HG02763 (cell line): ENCODE data around the gene STKLD1.
"Not testable (repeated sequence)": the region's sequence is repeated elsewhere in the genome, so short reads cannot be mapped to it uniquely, and the experiment has no call there.

Experiments used
- ATAC-seq: cut with Tn5 transposase; IDR thresholded peaks from one replicate; pipeline ENCODE4 v1.9.1; 2021; ENCODE audit warnings: mild to moderate bottlenecking, moderate library complexity; ENCODE audit not compliant: unreplicated experiment

Gene STKLD1

DNA sequence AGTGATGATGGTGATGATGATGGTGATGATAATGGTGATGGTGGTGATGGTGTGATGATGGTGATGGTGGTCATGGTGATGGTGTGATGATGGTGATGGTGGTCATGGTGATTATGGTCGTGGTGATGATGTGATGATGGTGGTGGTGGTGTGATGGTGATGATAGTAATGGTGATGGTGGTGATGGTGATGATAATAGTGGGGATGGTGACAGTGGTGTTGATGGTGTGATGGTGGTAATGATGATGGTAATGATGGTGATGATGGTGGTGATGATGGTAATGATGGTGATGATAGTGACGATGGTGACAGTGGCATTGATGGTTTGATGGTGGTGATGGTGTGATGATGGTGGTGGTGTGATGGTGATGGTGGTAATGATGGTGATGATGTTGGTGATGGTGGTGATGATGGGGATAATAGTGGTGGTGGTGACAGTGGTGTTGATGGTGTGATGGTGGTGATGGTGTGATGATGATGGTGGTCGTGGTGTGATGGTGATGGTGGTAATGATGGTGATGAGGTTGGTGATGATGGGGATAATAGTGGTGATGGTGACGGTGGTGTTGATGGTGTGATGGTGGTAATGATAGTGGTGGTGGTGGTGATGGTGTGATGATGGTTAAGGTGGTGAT lies 6.5 kb downstream of the STKLD1 start:
- no peak for ATAC-seq

DNA sequence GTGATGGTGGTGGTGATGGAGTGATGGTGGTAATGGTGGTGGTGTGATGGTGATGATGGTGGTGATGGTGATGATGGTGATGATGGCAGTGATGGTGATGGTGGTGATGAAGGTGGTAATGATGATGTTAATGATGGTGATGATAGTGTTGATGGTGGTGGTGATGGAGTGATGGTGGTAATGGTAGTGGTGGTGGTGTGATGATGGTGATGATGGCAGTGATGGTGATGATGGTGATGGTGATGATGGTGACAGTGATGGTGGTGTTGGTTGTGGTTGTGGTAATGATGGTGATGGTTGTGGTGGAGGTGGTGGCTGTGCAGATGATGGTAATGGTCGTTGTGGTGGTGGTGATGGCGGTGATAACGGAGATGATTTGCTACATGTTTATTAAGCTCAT lies 7.3 kb downstream of the STKLD1 start:
- ATAC-seq = no peak

DNA sequence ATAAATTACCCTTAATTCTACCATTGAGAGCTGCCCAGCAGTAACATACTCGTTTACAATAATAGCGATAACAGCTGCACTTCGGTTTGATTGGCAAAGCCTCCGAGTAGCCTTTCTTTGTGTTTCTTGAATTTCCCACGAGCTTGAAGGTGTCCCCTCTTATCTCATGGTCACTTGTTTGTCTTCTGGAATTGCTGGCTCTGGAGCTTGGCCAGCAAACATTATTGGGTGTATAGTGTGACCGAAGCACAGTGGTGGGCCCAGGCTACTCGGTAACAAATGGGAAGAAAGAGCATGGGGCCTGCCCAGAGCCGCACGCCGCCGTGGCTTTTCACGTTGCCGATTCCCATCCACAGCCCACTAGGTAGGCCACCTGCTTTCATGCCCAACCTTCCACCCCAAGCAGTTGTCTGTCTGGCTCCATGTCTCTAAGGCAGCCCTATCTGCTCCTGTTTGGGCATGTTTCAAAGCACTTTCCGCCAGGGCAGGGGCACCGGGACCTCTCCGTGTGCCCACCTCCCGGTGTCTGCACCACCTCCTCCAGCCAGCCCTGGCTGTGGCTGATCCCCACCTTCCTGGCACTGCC lies 8.7 kb downstream of the STKLD1 start:
- ATAC-seq = no peak

DNA sequence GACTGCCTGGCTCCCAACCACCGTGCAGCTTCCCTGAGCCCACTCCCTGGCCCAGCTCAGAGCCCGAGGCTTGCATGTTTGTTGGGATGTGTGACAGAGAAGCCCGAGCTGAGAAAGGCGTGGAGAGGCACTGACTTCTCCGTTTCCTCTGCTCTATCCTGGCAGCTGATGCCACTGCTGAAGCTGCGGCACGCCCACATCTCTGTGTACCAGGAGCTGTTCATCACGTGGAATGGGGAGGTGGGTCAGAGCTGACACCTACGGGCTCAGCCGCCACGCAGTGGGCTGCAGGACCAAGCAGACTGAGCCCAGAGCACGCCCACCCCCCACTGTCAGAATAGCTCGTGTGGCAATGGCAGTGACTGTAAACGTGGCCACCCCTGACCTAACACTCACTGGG lies 9.3 kb downstream of the STKLD1 start:
- no peak for ATAC-seq

DNA sequence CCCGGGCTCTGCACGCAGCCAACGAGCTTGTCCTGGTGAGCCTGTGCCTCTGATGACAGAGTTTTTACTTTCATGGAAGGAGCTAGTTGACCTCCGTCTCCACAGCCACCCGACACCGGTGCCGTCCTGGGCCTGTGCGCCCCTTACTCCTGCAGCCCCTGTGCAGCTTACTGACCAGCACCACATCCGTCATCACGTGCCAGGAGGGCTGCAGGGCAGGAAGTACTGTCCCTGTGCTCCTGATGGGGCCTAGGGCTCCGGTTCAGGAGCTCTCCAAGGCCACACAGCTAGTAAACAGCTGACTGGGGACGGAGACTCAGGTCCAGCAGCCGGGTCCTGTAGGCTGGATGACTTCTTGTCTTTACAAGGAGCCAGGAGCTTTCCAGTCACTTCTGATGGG lies 10.2 kb downstream of the STKLD1 start:
- no peak for ATAC-seq

DNA sequence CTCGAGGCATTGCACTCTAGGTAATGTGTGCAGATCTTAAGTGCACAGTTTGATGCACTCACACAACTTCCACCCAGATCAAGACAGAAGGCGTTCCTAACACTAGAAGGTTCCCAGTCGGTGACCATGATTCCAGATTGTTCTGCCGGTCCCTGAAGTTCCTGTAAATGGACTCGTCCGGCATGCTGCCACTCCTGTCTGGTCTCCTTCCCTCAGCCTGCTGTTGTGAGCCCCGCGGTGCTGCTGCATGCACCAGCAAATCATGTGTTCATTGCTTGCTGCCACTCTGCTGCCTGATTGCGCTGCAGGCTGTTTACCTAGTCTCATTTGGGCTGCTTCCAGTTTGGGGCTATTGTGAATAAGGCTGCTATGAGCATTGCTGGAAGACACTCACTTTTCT lies 11.5 kb downstream of the STKLD1 start:
- no peak for ATAC-seq

DNA sequence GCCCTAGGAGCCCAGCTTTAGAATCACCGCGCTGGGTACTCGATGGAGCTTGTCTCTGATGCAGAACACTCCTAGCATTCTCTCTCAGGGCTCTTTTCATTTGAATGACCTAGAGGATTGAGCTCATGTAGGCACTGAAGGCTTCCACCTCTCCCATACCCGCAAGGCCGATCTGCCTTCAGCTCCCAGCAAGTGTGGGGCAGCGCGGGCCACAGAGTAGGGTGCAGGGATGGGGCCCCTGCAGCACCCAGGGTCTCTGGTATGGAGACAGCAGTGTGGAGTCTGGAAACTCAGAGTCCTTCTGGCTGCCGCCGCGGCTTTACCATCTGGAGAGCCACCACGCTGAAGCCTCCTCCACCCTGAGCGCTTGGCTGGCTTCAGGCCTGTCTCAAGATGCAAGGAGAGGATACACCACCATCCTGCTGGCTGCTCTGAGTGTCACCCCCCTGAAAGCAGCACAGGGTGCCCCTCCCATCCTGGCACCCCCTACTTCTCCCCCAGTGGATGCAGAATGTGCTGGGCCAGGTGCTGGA lies 12.9 kb downstream of the STKLD1 start:
- no peak for ATAC-seq

DNA sequence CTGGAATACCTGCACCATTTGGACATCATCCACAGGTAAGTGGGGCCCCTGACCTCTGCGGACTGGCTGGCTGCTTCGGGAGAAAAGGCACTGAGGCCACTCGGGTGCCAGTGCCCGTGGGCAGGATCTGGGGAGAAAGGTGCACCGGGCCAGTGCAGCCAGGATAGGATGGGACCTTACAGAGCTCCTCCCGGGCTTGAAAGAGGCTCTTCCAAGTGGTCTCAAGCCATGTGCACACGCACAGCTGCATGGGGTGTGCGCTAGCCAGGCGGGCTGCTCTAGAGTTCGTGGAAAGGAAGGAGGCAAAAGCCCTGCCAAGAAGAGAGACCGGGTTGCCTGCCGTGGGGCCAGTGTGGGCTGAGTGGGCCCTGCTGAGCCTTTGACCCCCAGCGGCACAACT lies 13.4 kb downstream of the STKLD1 start:
- no peak for ATAC-seq

DNA sequence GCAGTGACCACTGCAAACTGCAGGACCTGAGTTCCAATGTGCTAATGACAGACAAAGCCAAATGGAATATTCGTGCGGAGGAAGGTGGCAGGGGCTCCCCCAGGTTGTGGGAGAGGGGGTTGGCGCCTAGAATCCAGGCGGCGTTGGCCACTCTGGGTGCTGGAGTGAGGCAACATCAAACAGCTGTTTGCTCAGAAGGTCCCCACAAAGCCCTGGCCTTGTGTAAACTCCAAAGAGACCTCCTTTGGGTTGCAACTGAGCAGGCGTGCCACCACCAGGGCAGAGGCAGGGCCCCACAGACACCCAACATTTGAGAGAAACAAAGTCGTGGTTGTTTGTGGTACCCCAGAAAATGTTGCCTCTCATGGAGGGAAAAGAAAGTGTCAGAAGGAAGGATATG lies 14.5 kb downstream of the STKLD1 start:
- no peak for ATAC-seq

DNA sequence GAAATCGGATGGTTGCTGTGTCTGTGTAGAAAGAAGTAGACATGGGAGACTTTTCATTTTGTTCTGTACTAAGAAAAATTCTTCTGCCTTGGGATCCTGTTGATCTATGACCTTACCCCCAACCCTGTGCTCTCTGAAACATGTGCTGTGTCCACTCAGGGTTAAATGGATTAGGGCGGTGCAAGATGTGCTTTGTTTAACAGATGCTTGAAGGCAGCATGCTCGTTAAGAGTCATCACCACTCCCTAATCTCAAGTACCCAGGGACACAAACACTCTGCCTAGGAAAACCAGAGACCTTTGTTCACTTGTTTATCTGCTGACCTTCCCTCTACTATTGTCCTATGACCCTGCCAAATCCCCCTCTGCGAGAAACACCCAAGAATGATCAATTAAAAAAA lies 15.3 kb downstream of the STKLD1 start:
- not testable (repeated sequence) for ATAC-seq

DNA sequence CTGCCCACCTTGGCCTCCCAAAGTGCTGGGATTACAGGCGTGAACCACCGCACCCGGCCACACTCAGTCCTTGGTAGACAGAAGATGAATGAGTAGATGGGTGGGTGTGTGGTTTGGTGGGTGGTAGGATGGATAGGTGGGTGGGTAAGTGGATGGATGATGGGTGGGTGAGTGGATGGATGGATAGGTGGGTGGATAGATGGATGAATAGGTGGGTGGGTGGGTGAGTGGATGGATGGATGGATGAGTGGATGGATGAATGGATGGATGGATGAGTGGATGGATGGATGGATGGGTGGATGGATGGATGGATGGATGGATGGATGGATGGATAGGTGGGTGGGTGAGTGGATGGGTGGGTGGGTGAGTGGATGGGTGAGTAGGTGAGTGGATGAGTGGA lies 16.1 kb downstream of the STKLD1 start:
- not testable (repeated sequence) for ATAC-seq

DNA sequence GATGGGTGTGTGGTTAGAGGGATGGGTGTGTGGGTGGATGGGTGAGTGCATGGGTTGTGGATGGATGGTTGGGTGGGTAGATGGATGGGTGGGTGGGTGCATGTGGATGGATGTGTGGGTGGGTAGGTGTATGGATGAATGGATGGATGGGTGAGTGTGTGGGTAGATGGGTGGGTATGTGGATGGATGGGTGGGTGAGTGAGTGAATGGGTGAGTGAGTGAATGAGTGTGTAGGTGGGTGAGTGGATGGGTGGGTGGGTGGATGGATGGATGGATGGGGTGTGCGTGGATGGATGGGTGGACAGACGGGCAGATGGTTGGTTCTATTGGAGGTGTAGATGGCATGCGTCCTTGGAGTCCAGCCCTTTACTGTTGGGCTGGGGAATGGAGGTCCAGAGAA lies 17.2 kb downstream of the STKLD1 start:
- ATAC-seq = no peak

DNA sequence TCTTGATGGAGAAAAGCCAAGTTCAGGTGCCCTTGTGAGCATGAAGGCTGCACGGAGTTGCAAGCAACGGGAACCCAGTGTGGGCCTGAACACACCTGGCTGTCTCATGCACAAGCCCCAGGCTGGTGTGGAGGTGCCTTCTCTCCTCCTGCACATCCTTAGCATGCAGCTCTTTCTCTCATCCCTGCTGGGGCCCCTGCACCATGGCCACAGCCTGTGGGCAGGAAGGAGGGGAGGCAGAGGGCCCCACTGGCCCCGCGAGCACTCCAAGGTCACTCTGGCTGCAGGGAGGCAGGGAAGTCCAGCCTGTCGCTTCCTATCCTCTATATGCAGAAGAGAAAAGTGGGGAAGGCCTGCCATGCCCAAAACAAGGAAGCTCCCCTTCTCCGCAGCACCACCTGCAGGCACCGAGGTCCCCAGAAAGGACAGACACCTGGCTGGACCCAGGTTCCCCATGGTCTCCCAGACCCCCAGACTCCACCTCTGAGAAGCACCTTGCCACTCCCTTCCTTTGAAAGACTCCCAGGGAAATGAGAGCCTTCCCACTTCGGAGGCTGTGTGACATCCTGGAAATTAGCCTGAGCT lies 18.6 kb downstream of the STKLD1 start:
- ATAC-seq = no peak

DNA sequence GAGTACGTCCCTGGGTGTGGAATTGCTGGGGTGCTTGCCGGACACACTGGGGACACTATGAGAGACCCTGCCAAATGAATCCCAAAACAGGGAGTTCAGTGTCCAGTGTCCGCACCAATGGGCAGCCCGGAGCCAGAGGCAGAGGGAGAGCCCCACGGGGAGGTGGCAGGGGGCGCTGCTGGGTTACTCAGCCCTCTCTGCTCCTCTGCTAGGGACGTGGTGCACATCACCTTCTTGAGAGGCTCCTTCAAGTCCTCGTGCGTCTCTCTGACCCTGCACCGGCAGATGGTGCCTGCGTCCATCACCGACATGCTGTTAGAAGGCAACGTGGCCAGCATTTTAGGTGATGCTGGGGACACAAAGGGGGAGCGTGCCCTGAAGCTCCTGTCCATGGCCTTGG lies 20.8 kb downstream of the STKLD1 start:
- ATAC-seq = no peak

DNA sequence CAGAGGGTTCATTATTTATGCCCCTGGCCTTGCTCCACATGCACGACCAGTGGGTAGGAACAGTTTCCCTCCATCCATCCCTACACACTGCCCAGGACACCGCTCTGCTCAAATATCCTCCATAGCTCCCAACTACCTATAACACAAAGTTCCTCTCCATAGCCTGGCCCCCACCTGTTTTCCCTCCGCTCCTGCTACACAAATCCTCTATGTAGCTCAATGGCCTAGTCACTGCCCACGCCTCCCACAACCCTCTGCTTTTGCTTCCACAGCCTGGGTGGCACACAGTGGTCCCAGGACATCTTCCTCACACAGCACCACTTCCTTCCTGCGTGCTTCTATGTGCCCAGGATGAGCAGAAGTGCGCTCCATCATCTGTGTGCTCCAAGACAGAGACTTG lies 21.2 kb downstream of the STKLD1 start:
- no peak for ATAC-seq

DNA sequence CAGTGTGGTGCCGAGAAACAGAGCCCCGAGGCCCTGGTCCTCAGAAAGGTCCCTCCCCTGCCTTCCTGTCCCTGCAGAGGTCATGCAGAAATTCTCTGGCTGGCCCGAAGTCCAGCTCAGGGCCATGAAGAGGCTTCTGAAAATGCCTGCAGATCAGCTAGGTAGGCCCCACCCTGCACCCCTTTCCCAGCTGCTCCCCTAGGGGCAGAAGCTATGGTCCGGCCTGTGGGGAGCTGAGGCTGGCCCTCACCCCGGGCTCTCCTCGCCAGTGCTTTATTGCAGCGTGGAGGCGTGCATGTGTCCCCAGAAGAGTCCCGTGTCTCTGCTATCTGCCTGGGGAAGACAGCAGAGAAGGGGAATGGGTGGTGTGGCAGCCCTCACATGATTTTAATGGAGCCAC lies 21.7 kb downstream of the STKLD1 start:
- ATAC-seq = no peak

DNA sequence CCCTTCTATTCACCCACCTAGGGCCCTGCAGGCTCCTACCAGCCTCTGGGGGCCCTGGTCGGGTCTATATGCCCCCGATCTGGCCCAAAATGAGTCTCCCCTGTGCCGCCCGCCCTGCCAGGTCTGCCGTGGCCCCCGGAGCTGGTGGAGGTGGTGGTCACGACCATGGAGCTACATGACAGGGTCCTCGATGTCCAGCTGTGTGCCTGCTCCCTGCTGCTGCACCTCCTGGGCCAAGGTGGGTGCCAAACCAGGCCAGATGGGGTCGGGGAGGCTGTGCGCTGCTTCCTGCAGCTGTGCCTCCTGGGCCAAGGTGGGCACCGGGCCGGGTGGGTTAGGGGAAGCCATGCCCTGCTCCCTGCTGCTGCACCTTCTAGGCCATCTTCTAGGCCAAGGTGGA lies 24.1 kb downstream of the STKLD1 start:
- no peak for ATAC-seq

DNA sequence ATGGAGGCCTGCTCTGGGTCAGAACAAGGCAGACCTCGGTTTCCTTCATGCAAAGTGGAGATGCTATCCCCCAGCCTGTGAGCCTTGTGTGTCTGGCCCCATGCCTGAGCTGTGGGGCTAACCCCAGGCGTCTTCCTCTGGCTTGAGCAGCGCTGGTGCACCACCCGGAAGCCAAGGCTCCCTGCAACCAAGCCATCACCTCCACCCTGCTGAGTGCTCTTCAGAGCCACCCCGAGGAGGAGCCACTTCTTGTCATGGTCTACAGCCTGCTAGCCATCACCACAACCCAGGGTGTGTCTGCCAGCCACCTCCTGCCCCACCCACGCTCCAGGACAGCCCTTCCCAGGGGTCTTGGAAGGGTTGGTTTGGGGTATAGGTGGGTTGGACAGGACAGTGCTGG lies 25.4 kb downstream of the STKLD1 start:
- no peak for ATAC-seq

DNA sequence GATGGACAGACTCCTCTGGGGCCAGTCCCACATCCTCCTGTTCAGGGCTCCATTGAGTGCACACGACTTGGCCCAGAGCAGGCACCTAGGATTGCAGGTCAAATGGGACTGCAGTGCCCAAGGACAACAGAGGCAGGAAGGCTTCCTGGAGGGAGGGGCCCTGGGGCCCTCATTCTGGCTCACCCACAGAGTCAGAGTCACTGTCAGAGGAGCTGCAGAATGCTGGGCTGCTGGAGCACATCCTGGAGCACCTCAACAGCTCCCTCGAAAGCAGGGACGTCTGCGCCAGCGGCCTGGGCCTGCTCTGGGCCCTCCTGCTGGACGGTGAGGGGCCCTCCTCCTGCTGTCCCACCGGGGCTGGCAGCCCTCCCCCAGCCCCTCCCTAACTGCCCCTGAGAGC lies 26.5 kb downstream of the STKLD1 start:
- no peak for ATAC-seq

DNA sequence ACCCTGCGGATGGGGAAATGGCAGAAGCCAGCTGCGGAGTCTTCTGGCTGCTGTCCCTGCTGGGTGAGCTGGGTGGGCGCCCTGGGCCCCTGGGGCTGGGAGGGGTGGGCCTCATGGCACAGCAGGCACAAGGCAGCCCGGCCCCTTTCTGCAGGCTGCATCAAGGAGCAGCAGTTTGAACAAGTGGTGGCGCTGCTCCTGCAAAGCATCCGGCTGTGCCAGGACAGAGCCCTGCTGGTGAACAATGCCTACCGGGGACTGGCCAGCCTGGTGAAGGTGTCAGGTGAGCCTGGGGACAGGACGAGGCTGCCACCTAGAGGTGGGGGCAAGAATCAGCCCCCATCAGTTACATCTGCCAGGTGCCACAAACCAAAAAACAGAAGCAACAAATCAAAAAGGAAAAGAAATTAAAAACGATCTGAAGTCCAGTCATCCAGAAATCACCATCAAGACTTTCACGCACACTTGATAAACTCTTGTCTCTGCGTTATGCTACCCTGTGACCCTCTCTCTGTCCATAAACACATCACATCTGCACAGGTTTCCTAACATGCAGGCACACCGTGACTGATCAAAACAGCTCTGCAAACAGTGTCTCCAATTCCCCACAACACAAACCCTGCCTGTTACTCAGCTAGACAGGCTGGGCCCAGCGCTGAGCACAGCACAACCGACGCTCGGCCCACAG lies 27.7 kb downstream of the STKLD1 start:
- ATAC-seq = no peak

DNA sequence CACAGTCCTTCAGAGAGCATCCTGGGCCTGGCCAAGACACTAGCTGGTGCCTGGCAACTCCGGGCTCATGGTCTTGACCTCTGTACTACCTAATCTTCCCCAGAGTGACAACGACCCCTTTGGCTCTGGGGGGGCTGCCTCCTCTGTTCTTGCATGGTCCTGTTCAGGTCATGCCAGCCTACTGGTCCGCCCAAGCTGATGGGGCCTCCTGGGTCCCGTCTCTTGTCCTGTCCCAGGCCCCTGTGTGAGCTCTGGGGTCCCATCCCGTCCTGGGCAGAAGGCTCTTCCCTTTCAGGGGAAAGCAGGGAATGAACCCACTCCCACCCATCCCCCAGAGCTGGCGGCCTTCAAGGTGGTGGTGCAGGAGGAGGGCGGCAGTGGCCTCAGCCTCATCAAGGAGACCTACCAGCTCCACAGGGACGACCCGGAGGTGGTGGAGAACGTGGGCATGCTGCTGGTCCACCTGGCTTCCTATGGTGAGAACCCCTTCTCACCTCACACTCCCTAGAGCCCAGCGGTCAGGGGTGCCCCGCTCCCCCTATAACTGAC lies 28.4 kb downstream of the STKLD1 start:
- no peak for ATAC-seq
